DMS53 (cell line): ENCODE results near the gene CGNL1.
A peak's percentile ranks its signal among the peaks of the same experiment; 100 is the strongest.

Experiments used
- DNase-seq: peaks from one replicate; lab custom pipeline; 2025; lab: John Stamatoyannopoulos, UW

Gene CGNL1

GRCh38 chr15:57375827-57376695 lies at the start of gene CGNL1:
Gene CGNL1 (plus strand): TSS chr15:57376505. CDS start chr15:57438000, 61,495 bp downstream.
- peak; percentile 69 for DNase-seq

- DNase-seq, result no peak
These were observed 48.3 kb upstream of the CGNL1 start for GRCh38 chr15:57327985-57328471.

- DNase-seq, result no peak
These were observed 47.8 kb upstream of the CGNL1 start for GRCh38 chr15:57328479-57328878.

- DNase-seq, result no peak
These were observed 47.4 kb upstream of the CGNL1 start for GRCh38 chr15:57328897-57329296.

GRCh38 chr15:57329582-57330367 lies 46.5 kb upstream of the CGNL1 start:
- no peak for DNase-seq

GRCh38 chr15:57330619-57331340 lies 45.5 kb upstream of the CGNL1 start:
- no peak for DNase-seq

- no peak for DNase-seq
These were observed 44.0 kb upstream of the CGNL1 start for GRCh38 chr15:57332326-57332725.

- DNase-seq, result no peak
These were observed 42.8 kb upstream of the CGNL1 start for GRCh38 chr15:57333487-57333886.

GRCh38 chr15:57334257-57334656 lies 42.0 kb upstream of the CGNL1 start:
- peak; percentile 10 for DNase-seq

- no peak for DNase-seq
These were observed 41.0 kb upstream of the CGNL1 start for GRCh38 chr15:57335293-57335715.

- no peak for DNase-seq
These were observed 40.6 kb upstream of the CGNL1 start for GRCh38 chr15:57335719-57336118.

- DNase-seq, result no peak
These were observed 38.4 kb upstream of the CGNL1 start for GRCh38 chr15:57337868-57338411.

GRCh38 chr15:57339321-57339720 lies 37.0 kb upstream of the CGNL1 start:
- no peak for DNase-seq

- peak; percentile 69 for DNase-seq
These were observed 35.5 kb upstream of the CGNL1 start for GRCh38 chr15:57340682-57341259.

- no peak for DNase-seq
These were observed 33.3 kb upstream of the CGNL1 start for GRCh38 chr15:57343048-57343447.

GRCh38 chr15:57343498-57343897 lies 32.8 kb upstream of the CGNL1 start:
- no peak for DNase-seq

- no peak for DNase-seq
These were observed 32.0 kb upstream of the CGNL1 start for GRCh38 chr15:57344282-57344681.

GRCh38 chr15:57345584-57345983 lies 30.7 kb upstream of the CGNL1 start:
- peak; percentile 57 for DNase-seq

- no peak for DNase-seq
These were observed 28.2 kb upstream of the CGNL1 start for GRCh38 chr15:57348081-57348480.

GRCh38 chr15:57352535-57353316 lies 23.6 kb upstream of the CGNL1 start:
- DNase-seq, result no peak

GRCh38 chr15:57353317-57353804 lies 22.9 kb upstream of the CGNL1 start:
- no peak for DNase-seq
